ENCODE measurements around the gene GM2A.

GM2A gene

GRCh38 chr5:151219138-151219537, 33.8 kb upstream of the GM2A start:
- ChIA-PET POLR2A (no interaction called here), CTCF (no interaction called here)
- TF ChIP-seq ZNF384 (IDR thresholded peaks at IDR 0.05) (no peak), TARDBP (IDR thresholded peaks at IDR 0.05) (no peak), FOXA1 (IDR thresholded peaks at IDR 0.05) (no peak), SUZ12 (IDR thresholded peaks at IDR 0.05) (no peak), FOXK2 (IDR thresholded peaks at IDR 0.05) (no peak), SP1 (IDR thresholded peaks at IDR 0.05) (no peak), HDGF (IDR thresholded peaks at IDR 0.05; ENCODE audit: borderline replicate concordance) (no peak), FOXM1 (IDR thresholded peaks at IDR 0.05; ENCODE audit: borderline replicate concordance) (no peak), LEF1 (IDR thresholded peaks at IDR 0.05; ENCODE audit: borderline replicate concordance) (no peak), CTBP1 (IDR thresholded peaks at IDR 0.05; ENCODE audit: borderline replicate concordance) (no peak), BHLHE40 (IDR thresholded peaks at IDR 0.05; ENCODE audit: borderline replicate concordance) (no peak), PKNOX1 (IDR thresholded peaks at IDR 0.05) (no peak), ARNT (IDR thresholded peaks at IDR 0.05) (no peak), ELF4 (IDR thresholded peaks at IDR 0.05) (no peak), NFRKB (IDR thresholded peaks at IDR 0.05) (no peak), L3MBTL2 (conservative IDR thresholded peaks at IDR 0.05) (no peak)
- DNase-seq (ENCODE audit: extremely low spot score), result no peak

- CTCF ChIA-PET, result no interaction called here
- TF ChIP-seq LEF1 (IDR thresholded peaks at IDR 0.05; ENCODE audit: borderline replicate concordance), result no peak
- TF ChIP-seq BHLHE40 (IDR thresholded peaks at IDR 0.05; ENCODE audit: borderline replicate concordance), result no peak
- TF ChIP-seq FOXA1 (IDR thresholded peaks at IDR 0.05), result no peak
- no peak for TF ChIP-seq L3MBTL2 (conservative IDR thresholded peaks at IDR 0.05)
- TF ChIP-seq ELF4 (IDR thresholded peaks at IDR 0.05), result no peak
- no peak for TF ChIP-seq TARDBP (IDR thresholded peaks at IDR 0.05)
- TF ChIP-seq ARNT (IDR thresholded peaks at IDR 0.05), result no peak
- TF ChIP-seq CTBP1 (IDR thresholded peaks at IDR 0.05; ENCODE audit: borderline replicate concordance), result no peak
- POLR2A ChIA-PET, result no interaction called here
- no peak for DNase-seq (ENCODE audit: extremely low spot score)
Measured at GRCh38 chr5:151219789-151220188, 33.2 kb upstream of the GM2A start.

DNA sequence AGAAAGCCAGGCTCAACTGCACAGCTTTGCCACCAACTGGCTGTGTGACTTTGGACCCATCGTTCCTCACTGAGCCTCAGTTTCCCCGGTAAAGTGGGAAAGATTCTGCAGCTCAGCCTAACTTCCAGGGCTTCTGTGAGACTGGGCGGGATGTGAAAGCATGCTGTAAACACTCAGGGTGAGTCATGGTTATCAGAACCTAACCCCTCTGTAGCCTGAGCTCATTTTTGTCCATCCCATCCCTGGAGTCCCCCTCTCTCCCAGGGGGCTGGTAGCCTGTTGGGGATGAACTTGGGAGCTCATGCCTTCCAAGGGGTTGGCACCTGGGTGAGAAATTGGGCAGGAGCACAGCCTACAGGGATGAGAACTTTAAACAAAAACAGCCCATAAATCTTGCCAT, 31.4 kb upstream of the GM2A start:
- DNase-seq (ENCODE audit: extremely low spot score), result no peak
- POLR2A ChIA-PET, result no interaction called here
- CTCF ChIA-PET, result no interaction called here
- no peak for TF ChIP-seq NFRKB (IDR thresholded peaks at IDR 0.05)
- no peak for TF ChIP-seq L3MBTL2 (conservative IDR thresholded peaks at IDR 0.05)
- no peak for TF ChIP-seq LEF1 (IDR thresholded peaks at IDR 0.05; ENCODE audit: borderline replicate concordance)
- TF ChIP-seq CTBP1 (IDR thresholded peaks at IDR 0.05; ENCODE audit: borderline replicate concordance), result no peak
- no peak for TF ChIP-seq FOXK2 (IDR thresholded peaks at IDR 0.05)
- TF ChIP-seq ELF4 (IDR thresholded peaks at IDR 0.05), result no peak

GRCh38 chr5:151222054-151222789, 30.8 kb upstream of the GM2A start:
- CTCF ChIA-PET, result no interaction called here
- no peak for TF ChIP-seq FOXK2 (IDR thresholded peaks at IDR 0.05)
- TF ChIP-seq LEF1 (IDR thresholded peaks at IDR 0.05; ENCODE audit: borderline replicate concordance), result no peak
- DNase-seq (ENCODE audit: extremely low spot score), result no peak
- POLR2A ChIA-PET, result interaction anchor here (1.1 to 1.9 kb wide), 2 partner anchors 8 to 10 kb away, joined by 4 to 13 read pairs; no protein-coding TSS in a partner anchor

- DNase-seq (ENCODE audit: extremely low spot score), result no peak
- TF ChIP-seq ARNT (IDR thresholded peaks at IDR 0.05) (no peak), PKNOX1 (IDR thresholded peaks at IDR 0.05) (no peak), CTBP1 (IDR thresholded peaks at IDR 0.05; ENCODE audit: borderline replicate concordance) (no peak), TARDBP (IDR thresholded peaks at IDR 0.05) (no peak), LEF1 (IDR thresholded peaks at IDR 0.05; ENCODE audit: borderline replicate concordance) (no peak), FOXA1 (IDR thresholded peaks at IDR 0.05) (no peak), FOXK2 (IDR thresholded peaks at IDR 0.05) (no peak), HDGF (IDR thresholded peaks at IDR 0.05; ENCODE audit: borderline replicate concordance) (no peak), SUZ12 (IDR thresholded peaks at IDR 0.05) (no peak), SP1 (IDR thresholded peaks at IDR 0.05) (no peak), FOXM1 (IDR thresholded peaks at IDR 0.05; ENCODE audit: borderline replicate concordance) (no peak), L3MBTL2 (conservative IDR thresholded peaks at IDR 0.05) (no peak), ELF4 (IDR thresholded peaks at IDR 0.05) (no peak), BHLHE40 (IDR thresholded peaks at IDR 0.05; ENCODE audit: borderline replicate concordance) (no peak), NFRKB (IDR thresholded peaks at IDR 0.05) (no peak), ZNF384 (IDR thresholded peaks at IDR 0.05) (no peak)
- ChIA-PET POLR2A (interaction anchor here (1.1 to 1.9 kb wide), 3 partner anchors 9 to 12 kb away, joined by 3 to 13 read pairs (median 4); no protein-coding TSS in a partner anchor), CTCF (interaction anchor here (0.6 to 1.3 kb wide), 3 partner anchors 17 to 421 kb away, joined by 3 read pairs; partner anchors contain the start of gene GM2A)
Measured at GRCh38 chr5:151222790-151223446, 30.1 kb upstream of the GM2A start.

DNA sequence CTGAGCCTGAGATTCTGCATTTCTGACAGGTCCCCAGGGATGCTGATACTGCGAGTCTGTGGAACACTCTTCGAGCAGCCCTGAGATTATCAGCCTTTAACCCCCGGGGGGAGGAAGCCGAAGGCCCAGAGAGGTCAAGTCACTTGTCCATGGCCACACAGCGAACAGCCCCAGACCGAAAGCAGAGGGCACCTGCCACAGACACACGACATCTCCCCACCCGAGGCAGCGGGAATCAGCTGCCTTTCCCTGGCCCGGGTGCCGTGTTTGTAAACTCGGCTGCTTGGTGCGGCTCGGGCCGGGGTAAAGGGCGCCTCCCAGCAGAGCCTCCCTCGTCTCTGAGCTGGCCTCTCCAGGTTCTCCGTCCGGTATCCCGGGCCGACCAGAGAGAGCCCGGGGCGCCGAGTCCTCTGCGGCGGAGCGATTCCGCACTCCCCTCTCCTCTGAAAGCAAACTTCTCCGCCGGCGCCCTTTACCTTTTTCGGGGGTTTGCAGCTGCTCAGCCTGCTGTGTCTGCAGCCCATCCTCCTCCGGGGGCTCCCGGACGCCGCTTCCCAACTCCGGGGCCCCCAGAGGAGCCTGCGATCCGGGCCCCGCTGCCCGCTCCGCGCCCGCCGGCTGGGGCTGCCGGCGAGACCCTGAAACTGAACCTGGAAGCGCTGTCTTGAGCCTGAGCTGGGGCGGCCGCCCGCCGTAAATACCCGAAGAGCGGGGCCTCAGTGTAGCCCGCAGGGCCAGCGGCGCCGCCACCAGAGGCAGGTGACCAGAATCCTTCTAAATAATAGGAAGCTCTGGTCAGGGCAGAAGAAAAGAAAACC, 29.3 kb upstream of the GM2A start, which contains the start of gene CCDC69:
CCDC69 (minus strand) TSS at position 646 of the 818 bp plus-strand sequence; CDS start at position 524, 122 bp downstream.
- POLR2A ChIA-PET, result interaction anchor here (0.6 to 1.9 kb wide), 6 partner anchors 10 to 194 kb away, joined by 3 to 13 read pairs (median 4); no protein-coding TSS in a partner anchor
- CTCF ChIA-PET, result interaction anchor here (0.6 to 1.3 kb wide), 8 partner anchors 12 to 921 kb away, joined by 3 to 4 read pairs (median 3); partner anchors contain the start of genes ARSI and GM2A
- peak; percentile 85 for DNase-seq (ENCODE audit: extremely low spot score)
- TF ChIP-seq PKNOX1 (IDR thresholded peaks at IDR 0.05) (no peak), ZNF384 (IDR thresholded peaks at IDR 0.05) (no peak), NFRKB (IDR thresholded peaks at IDR 0.05) (no peak), L3MBTL2 (conservative IDR thresholded peaks at IDR 0.05) (no peak; the same call in 1 of the 2 replicates), BHLHE40 (IDR thresholded peaks at IDR 0.05; ENCODE audit: borderline replicate concordance) (no peak), FOXA1 (IDR thresholded peaks at IDR 0.05) (no peak), SUZ12 (IDR thresholded peaks at IDR 0.05) (no peak)

Measured in HEK293T (cell line).